Loucy (cell line): ENCODE results near the gene TUBA4A.

Experiments
- H2AFZ ChIP-seq: fragments of 200-600 bp; sonication (generic); 2 replicates; pipeline ENCODE4 v1.6.0; 2016; ENCODE audit warnings: antibody characterized with exemption, mild to moderate bottlenecking, low read length, moderate library complexity
- H3F3A ChIP-seq: fragments of 200-600 bp; 2 replicates; pipeline ENCODE4 v1.6.0; 2016; ENCODE audit warnings: antibody characterized with exemption, low read depth, mild to moderate bottlenecking
- H3K27me3 ChIP-seq: fragments of 200-600 bp; sonication (generic); 2 replicates; pipeline ENCODE4 v1.6.1; 2014; ENCODE audit warnings: low read length, mild to moderate bottlenecking; ENCODE audit not compliant: insufficient read depth, poor library complexity, severe bottlenecking
- H3K36me3 ChIP-seq: fragments of 200-600 bp; sonication (generic); 2 replicates; pipeline ENCODE4 v1.6.1; 2016; ENCODE audit warnings: low read length; ENCODE audit not compliant: insufficient read depth
- H3K4me1 ChIP-seq: fragments of 200-600 bp; sonication (generic); 2 replicates; pipeline ENCODE4 v1.5.1; 2014; ENCODE audit warnings: low read length, mild to moderate bottlenecking; ENCODE audit not compliant: insufficient read depth, poor library complexity, severe bottlenecking
- H3K4me2 ChIP-seq: fragments of 200-600 bp; sonication (generic); 2 replicates; pipeline ENCODE4 v1.6.0; 2014; ENCODE audit warnings: antibody characterized with exemption, low read length, low read depth, mild to moderate bottlenecking; ENCODE audit not compliant: poor library complexity, severe bottlenecking
- H3K4me3 ChIP-seq: fragments of 200-600 bp; sonication (generic); 2 replicates; pipeline ENCODE4 v1.5.1; 2014; ENCODE audit warnings: low read length, mild to moderate bottlenecking, mixed read lengths; ENCODE audit not compliant: poor library complexity, severe bottlenecking
- H3K79me2 ChIP-seq: fragments of 200-600 bp; sonication (generic); 2 replicates; pipeline ENCODE4 v1.6.1; 2014; ENCODE audit warnings: low read length; ENCODE audit not compliant: insufficient read depth
- H3K9ac ChIP-seq: fragments of 200-600 bp; sonication (generic); 2 replicates; pipeline ENCODE4 v1.6.0; 2014; ENCODE audit warnings: mild to moderate bottlenecking, low read depth, low read length, moderate library complexity; ENCODE audit not compliant: poor library complexity, severe bottlenecking
- H3K9me2 ChIP-seq: fragments of 200-600 bp; sonication (generic); replicated peaks from 2 replicates; pipeline ENCODE4 v1.6.1; 2016; ENCODE audit warnings: low read depth, low read length, mixed read lengths
- H3K9me3 ChIP-seq: fragments of 200-600 bp; sonication (generic); 2 replicates; pipeline ENCODE4 v1.6.1; 2014; ENCODE audit warnings: mild to moderate bottlenecking, antibody characterized with exemption, low read length, low read depth; ENCODE audit not compliant: insufficient read depth
- H4K20me1 ChIP-seq: fragments of 200-600 bp; sonication (generic); 2 replicates; pipeline ENCODE4 v1.6.0; 2014; ENCODE audit warnings: antibody characterized with exemption, low read length, mild to moderate bottlenecking; ENCODE audit not compliant: insufficient read depth, poor library complexity, severe bottlenecking
- CTCF ChIP-seq: fragments of 200-600 bp; sonication (generic); conservative IDR thresholded peaks from 2 replicates; pipeline ENCODE4 v1.5.1; 2014; ENCODE audit warnings: mild to moderate bottlenecking, antibody characterized with exemption, low read length
- EZH2phosphoT487 ChIP-seq: fragments of 200-600 bp; IDR thresholded peaks from 2 replicates; pipeline ENCODE4 v1.6.1; 2018; ENCODE audit warnings: antibody characterized with exemption, mild to moderate bottlenecking, moderate library complexity, borderline replicate concordance

TUBA4A gene

GRCh38 chr2:219271021-219271420, 17.3 kb upstream of the TUBA4A start:
- H3K4me1 ChIP-seq = no peaks in the 10 kb centered on the region
- H4K20me1 ChIP-seq = no peaks in the 10 kb centered on the region
- no peak overlapping the region for H3K4me3 ChIP-seq
- no peaks in the 10 kb centered on the region for H3K27me3 ChIP-seq
- no peaks in the 10 kb centered on the region for H3K79me2 ChIP-seq
- no peaks in the 10 kb centered on the region for H3K9me3 ChIP-seq
- no peak for TF ChIP-seq EZH2phosphoT487
- TF ChIP-seq CTCF = no peak
- H3K36me3 ChIP-seq = no peaks in the 10 kb centered on the region
- H2AFZ ChIP-seq = no peak overlapping the region
- no peak overlapping the region for H3K9ac ChIP-seq
- no peak overlapping the region for H3K4me2 ChIP-seq
- H3K9me2 ChIP-seq = no peaks in the 10 kb centered on the region
- no peaks in the 10 kb centered on the region for H3F3A ChIP-seq

GRCh38 chr2:219270055-219270372, 16.3 kb upstream of the TUBA4A start:
- Histone ChIP-seq H3K4me2 (no peak overlapping the region), H3K4me1 (no peaks in the 10 kb centered on the region), H2AFZ (no peak overlapping the region), H3K27me3 (no peaks in the 10 kb centered on the region), H4K20me1 (no peaks in the 10 kb centered on the region), H3K9me2 (no peaks in the 10 kb centered on the region), H3K9ac (no peak overlapping the region), H3K4me3 (no peak overlapping the region), H3K36me3 (no peaks in the 10 kb centered on the region), H3K79me2 (no peaks in the 10 kb centered on the region), H3K9me3 (no peaks in the 10 kb centered on the region), H3F3A (no peaks in the 10 kb centered on the region)
- TF ChIP-seq EZH2phosphoT487 (no peak), CTCF (no peak)

GRCh38 chr2:219269362-219270054, 15.8 kb upstream of the TUBA4A start:
- H3K4me2 ChIP-seq = no peak overlapping the region
- no peak overlapping the region for H2AFZ ChIP-seq
- H3K9me3 ChIP-seq = no peaks in the 10 kb centered on the region
- no peaks in the 10 kb centered on the region for H3F3A ChIP-seq
- H3K27me3 ChIP-seq = no peaks in the 10 kb centered on the region
- H3K9ac ChIP-seq = no peak overlapping the region
- no peak for TF ChIP-seq EZH2phosphoT487
- no peak for TF ChIP-seq CTCF
- no peaks in the 10 kb centered on the region for H3K9me2 ChIP-seq
- no peaks in the 10 kb centered on the region for H3K79me2 ChIP-seq
- no peaks in the 10 kb centered on the region for H4K20me1 ChIP-seq
- H3K36me3 ChIP-seq = no peaks in the 10 kb centered on the region
- H3K4me3 ChIP-seq = no peak overlapping the region
- H3K4me1 ChIP-seq = no peaks in the 10 kb centered on the region
